CD4-positive, alpha-beta T cell treated with Interferon alpha-2 for 1 hour (primary cell): Measurements from ENCODE around the gene CCDC157.
"Not testable (repeated sequence)": the region's sequence is repeated elsewhere in the genome, so short reads cannot be mapped to it uniquely, and the experiment has no call there.

Source experiments
- DNase-seq, 2 donors: peaks; one replicate each; pipeline ENCODE4 v3.0.0-alpha.2; 2020 to 2022

Gene CCDC157

GRCh38 chr22:30326255-30326705 is 30.5 kb upstream of the CCDC157 start:
- DNase-seq: peak in 1 of 2 donors; percentile 37

- DNase-seq: peak; percentile 94 to 97
Measured at GRCh38 chr22:30326706-30327362, 30.0 kb upstream of the CCDC157 start, which contains the start of gene TBC1D10A. Gene TBC1D10A (minus strand): TSS chr22:30326941. CDS start chr22:30326881, 60 bp downstream.

- no peak for DNase-seq
Measured at GRCh38 chr22:30327864-30328345, 28.9 kb upstream of the CCDC157 start.

- no peak for DNase-seq
Measured at GRCh38 chr22:30328466-30329049, 28.2 kb upstream of the CCDC157 start.

- no peak for DNase-seq
Measured at GRCh38 chr22:30332551-30332950, 24.3 kb upstream of the CCDC157 start.

GRCh38 chr22:30332994-30333706 is 23.7 kb upstream of the CCDC157 start:
- DNase-seq: no peak

GRCh38 chr22:30333707-30334087 is 23.1 kb upstream of the CCDC157 start:
- no peak for DNase-seq

- no peak for DNase-seq
Measured at GRCh38 chr22:30334646-30335045, 22.2 kb upstream of the CCDC157 start.

GRCh38 chr22:30335236-30335635 is 21.6 kb upstream of the CCDC157 start:
- no peak for DNase-seq

- DNase-seq: no peak
Measured at GRCh38 chr22:30336752-30337460, 19.9 kb upstream of the CCDC157 start.

- no peak for DNase-seq
Measured at GRCh38 chr22:30337461-30337778, 19.4 kb upstream of the CCDC157 start.

GRCh38 chr22:30338341-30338740 is 18.5 kb upstream of the CCDC157 start:
- not testable (repeated sequence) for DNase-seq

GRCh38 chr22:30338802-30339201 is 18.0 kb upstream of the CCDC157 start:
- DNase-seq: no peak

- no peak for DNase-seq
Measured at GRCh38 chr22:30340911-30341685, 15.7 kb upstream of the CCDC157 start.

- peak in 1 of 2 donors; percentile 36 for DNase-seq
Measured at GRCh38 chr22:30344447-30345200, 12.2 kb upstream of the CCDC157 start.

GRCh38 chr22:30347255-30347892 is 9.4 kb upstream of the CCDC157 start:
- no peak for DNase-seq

- no peak for DNase-seq
Measured at GRCh38 chr22:30348404-30348803, 8.4 kb upstream of the CCDC157 start.

- DNase-seq: no peak
Measured at GRCh38 chr22:30348809-30349208, 8.0 kb upstream of the CCDC157 start.

- no peak for DNase-seq
Measured at GRCh38 chr22:30351226-30351625, 5.6 kb upstream of the CCDC157 start.

GRCh38 chr22:30354644-30355043 is 2.2 kb upstream of the CCDC157 start:
- no peak for DNase-seq

- DNase-seq: no peak
Measured at GRCh38 chr22:30357236-30357570, 396 bp downstream of the CCDC157 start.
